Adrenal gland (tissue), 12 donors: ENCODE results near the gene ABTB2. TPM values are rescaled to one million over a fixed set of nuclear protein-coding genes. Genes with fewer than 3 reads are reported as not detected.
"Not testable (repeated sequence)": the region's sequence is repeated elsewhere in the genome, so short reads cannot be mapped to it uniquely, and the experiment has no call there.

ENCODE experiments used
- DNase-seq, 7 donors: peaks; one replicate each; pipeline ENCODE4 v3.0.0-alpha.2; 2019 to 2020
- H3K27ac ChIP-seq, 5 donors: fragments of 200-600 bp; sonication (generic) in 4 of 5; 1 replicate in 3 of 5; 2 replicates in 2 of 5; pipeline versions ENCODE4 v1.5.1 to v1.8.0; 2016 to 2020; ENCODE audit warnings: mild to moderate bottlenecking in 1 of 5
- H3K27me3 ChIP-seq: fragments of 200-600 bp; 2 replicates; pipeline ENCODE4 v1.8.0; 2021
- H3K36me3 ChIP-seq, 2 donors: fragments of 200-600 bp; replicated peaks in 1 of 2; 1 replicate in 1 of 2; 2 replicates in 1 of 2; pipeline versions ENCODE4 v1.5.1 to v1.8.0; 2018 to 2022
- H3K4me1 ChIP-seq, 2 donors: fragments of 200-600 bp; replicated peaks in 1 of 2; 1 replicate in 1 of 2; 2 replicates in 1 of 2; pipeline versions ENCODE4 v1.5.1 to v1.8.0; 2018 to 2021
- H3K4me3 ChIP-seq, 4 donors: fragments of 200-600 bp; sonication (generic) in 3 of 4; one replicate each; pipeline ENCODE4 v1.5.1; 2016 to 2018
- H3K9me3 ChIP-seq, 3 donors: fragments of 200-600 bp; sonication (generic) in 1 of 3; replicated peaks in 1 of 3; 1 replicate in 2 of 3; 2 replicates in 1 of 3; pipeline versions ENCODE4 v1.5.1 to v1.8.0; 2016 to 2021
- CTCF ChIP-seq, 6 experiments: fragments of 450-650 bp in 4 of 6; fragments of 200-600 bp in 2 of 6; sonication (generic) in 1 of 6; IDR thresholded peaks; 1 replicate in 5 of 6; 2 replicates in 1 of 6; pipeline versions ENCODE4 v1.5.1 to v1.8.0; 2016 to 2021; ENCODE audit warnings: antibody characterized with exemption in 6 of 6, mild to moderate bottlenecking in 2 of 6, moderate library complexity in 1 of 6
- POLR2A ChIP-seq, 2 donors: fragments of 450-650 bp; IDR thresholded peaks; one replicate each; pipeline ENCODE4 v1.6.1; 2017; ENCODE audit warnings: antibody characterized with exemption in 2 of 2, mild to moderate bottlenecking in 2 of 2, moderate library complexity in 1 of 2
- WGBS, 4 donors: extraction: QIAGEN DNeasy Blood & Tissue Kit in 2 of 4; methylation state at CpG; one replicate each; pipeline versions ENCODE4 v1.1.5 to v1.1.7; 2013 to 2017; 5-methylcytosine and 5-hydroxymethylcytosine counted together
- intact Hi-C, 2 donors: fragments of 100-400 bp; cut with DNase I; formaldehyde crosslinking; loops; one replicate each; pipeline versions ENCODE4 v1.14.1 to v1.15.0; 2022 to 2023
- polyA plus RNA-seq, 3 donors: library from polyadenylated mRNA; stranded (reverse); fragments of 200-250 nt in 2 of 3; fragments of 350-450 nt in 1 of 3; fragmentation: Illumina TruSeq in 1 of 3; extraction: RNeasy Lipid Tissue Mini Kit (QIAGEN cat#74804) in 1 of 3; gene quantifications; one replicate each; pipeline ENCODE4 v1.2.3, GENCODE V29; 2013 to 2014
- total RNA-seq, 9 donors: library from RNA; depleted of rRNA in 4 of 9; stranded (reverse); fragments of >200 nt in 4 of 9; fragments of 120-200 nt in 1 of 9; fragmentation: NEBNext Ultra II Directional in 1 of 9; extraction: Animal tissue kit (Norgen Biotek cat#: 25700) in 1 of 9; gene quantifications; one replicate each; pipeline versions ENCODE4 v1.1.0 to v1.2.4, GENCODE V29; 2013 to 2023
- donor health status: healthy with polysubstance abuse.
- donor health status: Bipolar disorder and iron deficiency.
- donor health status: DM: yes; HTN: yes; CAD: no.
- donor health status: DM: no; HTN: no; CAD: no.
- donor health status: DM: no; HTN: no; CAD: no.
- donor health status: DM: yes; HTN: yes; CAD: no.

The ABTB2 gene
- total and polyA plus RNA-seq, 12 donors, result 1.9 to 32.3 (median 6.1) TPM

GRCh38 chr11:34181251-34181650, 176.6 kb downstream of the ABTB2 start:
- H3K4me1 ChIP-seq, result no peaks in the 10 kb centered on the region
- H3K36me3 ChIP-seq, result no peaks in the 10 kb centered on the region
- no peaks in the 10 kb centered on the region for H3K9me3 ChIP-seq
- WGBS, 4 donors, result 58 to 79% (median 66%) methylated on average over 1 to 5 of the region's 5 CpGs
- intact Hi-C loops, result no loop called here
- no peak for TF ChIP-seq CTCF (IDR thresholded peaks at IDR 0.05)
- no peak for TF ChIP-seq POLR2A (IDR thresholded peaks at IDR 0.05)
- no peak for DNase-seq
- H3K27me3 ChIP-seq, result no peaks in the 10 kb centered on the region
- no peak overlapping the region for H3K4me3 ChIP-seq
- no peak overlapping the region for H3K27ac ChIP-seq

- 81 to 89% (median 84%) methylated on average over 5 of the region's 5 CpGs for WGBS, 4 donors
These were observed 177.0 kb downstream of the ABTB2 start for GRCh38 chr11:34180814-34181165.

GRCh38 chr11:34180040-34180813, 177.6 kb downstream of the ABTB2 start:
- Histone ChIP-seq H3K4me1 (no peaks in the 10 kb centered on the region), H3K27ac (no peak overlapping the region), H3K27me3 (no peaks in the 10 kb centered on the region), H3K36me3 (no peaks in the 10 kb centered on the region), H3K4me3 (no peak overlapping the region), H3K9me3 (no peaks in the 10 kb centered on the region)
- DNase-seq, result no peak
- intact Hi-C loops, result no loop called here
- TF ChIP-seq CTCF (IDR thresholded peaks at IDR 0.05), result no peak
- TF ChIP-seq POLR2A (IDR thresholded peaks at IDR 0.05), result no peak
- WGBS, 4 donors, result 75 to 83% (median 79%) methylated on average over 6 of the region's 6 CpGs

More at GRCh38 chr11:34180814-34181165, 177.0 kb downstream of the ABTB2 start:
- H3K9me3 ChIP-seq, H3K36me3 ChIP-seq, H3K27me3 ChIP-seq, H3K4me3 ChIP-seq, H3K27ac ChIP-seq, H3K4me1 ChIP-seq, intact Hi-C loops, DNase-seq: not testable (repeated sequence)

- H3K27ac ChIP-seq, result no peak overlapping the region
- intact Hi-C loops, result loop anchor here (10.0 kb wide), 1 partner anchor 316 kb away; no protein-coding TSS in a partner anchor
These were observed 178.7 kb downstream of the ABTB2 start for GRCh38 chr11:34179026-34179675.

More at GRCh38 chr11:34179026-34179675, 178.7 kb downstream of the ABTB2 start:
- 83 to 93% (median 90%) methylated on average over 5 to 9 of the region's 9 CpGs for WGBS, 4 donors
- DNase-seq, result no peak
- peaks cover 0 to 9% of the 10 kb centered on the region in 2 donors for H3K4me1 ChIP-seq
- H3K9me3 ChIP-seq, result no peaks in the 10 kb centered on the region
- no peaks in the 10 kb centered on the region for H3K36me3 ChIP-seq
- H3K4me3 ChIP-seq, result no peak overlapping the region
- no peak for TF ChIP-seq POLR2A (IDR thresholded peaks at IDR 0.05)
- no peak for TF ChIP-seq CTCF (IDR thresholded peaks at IDR 0.05)
- H3K27me3 ChIP-seq, result no peaks in the 10 kb centered on the region
